ENCODE data around the gene SNX10.

DNA sequence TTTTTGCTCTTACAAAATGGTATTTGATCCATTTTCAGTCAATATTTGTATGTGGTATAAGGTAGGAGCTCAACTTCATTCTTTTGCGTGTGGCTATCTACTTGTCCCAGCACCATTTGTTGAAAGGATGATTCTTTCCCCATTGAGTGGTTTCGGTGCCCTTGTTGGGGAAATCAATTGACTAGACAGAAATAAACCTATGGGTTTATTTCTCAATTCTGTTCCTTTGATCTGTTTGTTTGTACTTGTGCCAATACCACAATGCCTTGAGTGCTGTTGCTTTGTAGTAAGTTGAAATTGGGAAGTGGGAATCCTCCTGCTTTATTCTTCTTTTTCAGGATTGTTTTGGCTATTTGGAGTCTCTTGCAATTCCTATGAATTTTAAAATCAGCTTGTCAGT lies 41.0 kb downstream of the SNX10 start:
- TF ChIP-seq CTCF (IDR thresholded peaks at IDR 0.05) (no peak), POLR2A (IDR thresholded peaks at IDR 0.05) (no peak)
